GM18511 (cell line): ENCODE results near the gene BTNL8.

Experiments
- ATAC-seq: cut with Tn5 transposase; IDR thresholded peaks from one replicate; pipeline ENCODE4 v1.9.1; 2021; ENCODE audit warnings: mild to moderate bottlenecking, moderate library complexity; ENCODE audit not compliant: unreplicated experiment

BTNL8 gene

DNA sequence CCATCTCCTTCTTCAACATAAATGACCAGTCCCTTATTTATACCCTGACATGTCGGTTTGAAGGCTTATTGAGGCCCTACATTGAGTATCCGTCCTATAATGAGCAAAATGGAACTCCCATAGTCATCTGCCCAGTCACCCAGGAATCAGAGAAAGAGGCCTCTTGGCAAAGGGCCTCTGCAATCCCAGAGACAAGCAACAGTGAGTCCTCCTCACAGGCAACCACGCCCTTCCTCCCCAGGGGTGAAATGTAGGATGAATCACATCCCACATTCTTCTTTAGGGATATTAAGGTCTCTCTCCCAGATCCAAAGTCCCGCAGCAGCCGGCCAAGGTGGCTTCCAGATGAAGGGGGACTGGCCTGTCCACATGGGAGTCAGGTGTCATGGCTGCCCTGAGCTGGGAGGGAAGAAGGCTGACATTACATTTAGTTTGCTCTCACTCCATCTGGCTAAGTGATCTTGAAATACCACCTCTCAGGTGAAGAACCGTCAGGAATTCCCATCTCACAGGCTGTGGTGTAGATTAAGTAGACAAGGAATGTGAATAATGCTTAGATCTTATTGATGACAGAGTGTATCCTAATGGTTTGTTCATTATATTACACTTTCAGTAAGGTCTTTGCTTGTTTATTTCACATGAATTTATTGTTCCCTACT is 51.5 kb downstream of the BTNL8 start:
- ATAC-seq, result no peak

DNA sequence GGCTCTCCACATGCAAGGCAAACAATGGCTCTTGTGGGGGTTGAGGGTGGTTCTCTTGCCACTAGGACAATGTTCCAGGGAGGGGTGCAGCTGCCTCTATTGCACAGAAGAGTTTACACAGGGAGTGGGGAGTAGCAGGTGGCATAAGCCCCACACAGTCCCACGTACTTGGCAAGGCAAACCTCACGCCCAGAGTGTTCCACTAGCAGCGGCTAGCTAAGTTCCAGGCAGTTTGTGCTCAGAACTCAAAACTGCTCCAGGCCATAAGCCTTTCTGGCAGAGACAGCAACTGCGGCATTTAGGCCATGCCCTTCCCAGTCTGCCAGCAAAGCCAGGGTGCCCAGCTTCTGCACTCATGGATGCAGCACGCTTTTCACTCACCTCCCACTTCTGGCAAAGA is 60.7 kb downstream of the BTNL8 start:
- ATAC-seq, result no peak

DNA sequence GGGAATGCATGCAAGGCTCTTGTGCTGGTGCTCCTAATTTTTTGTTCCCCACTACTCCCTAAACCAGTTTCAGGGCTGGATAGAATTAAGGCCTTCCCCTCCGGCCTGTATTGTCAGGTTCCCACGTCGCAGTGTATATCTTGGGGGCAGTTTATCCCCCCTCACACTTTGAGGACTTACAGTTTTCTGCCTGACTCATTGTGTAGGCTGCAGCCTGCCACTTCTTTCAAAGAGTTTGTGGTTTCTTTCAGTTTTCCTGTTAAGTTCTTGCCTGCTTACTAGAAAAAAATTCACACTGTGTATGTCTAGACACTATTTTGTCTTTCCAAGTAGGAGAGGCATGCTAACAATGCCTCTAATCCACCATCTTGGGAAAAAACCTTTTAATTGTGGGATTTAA is 61.2 kb downstream of the BTNL8 start:
- no peak for ATAC-seq

DNA sequence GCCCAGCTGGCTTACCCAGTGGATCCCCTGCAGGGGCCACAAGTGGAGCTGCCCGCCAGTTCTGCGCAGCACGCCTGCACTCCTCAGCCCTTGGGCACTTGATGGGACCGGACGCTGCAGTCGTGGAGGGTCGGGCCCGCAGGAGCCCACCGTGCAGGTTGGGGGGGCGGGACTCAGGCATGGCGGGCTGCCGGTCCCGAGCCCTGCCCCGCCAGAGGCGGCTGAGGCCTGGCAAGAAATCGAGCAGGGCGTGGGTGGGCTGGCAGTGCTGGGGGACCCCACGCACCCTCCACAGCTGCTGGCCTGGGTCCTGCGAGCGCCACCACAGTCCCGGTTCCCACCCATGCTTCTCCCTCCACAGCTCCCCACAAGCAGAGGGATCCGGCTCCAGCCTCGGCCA is 70.4 kb downstream of the BTNL8 start:
- no peak for ATAC-seq

DNA sequence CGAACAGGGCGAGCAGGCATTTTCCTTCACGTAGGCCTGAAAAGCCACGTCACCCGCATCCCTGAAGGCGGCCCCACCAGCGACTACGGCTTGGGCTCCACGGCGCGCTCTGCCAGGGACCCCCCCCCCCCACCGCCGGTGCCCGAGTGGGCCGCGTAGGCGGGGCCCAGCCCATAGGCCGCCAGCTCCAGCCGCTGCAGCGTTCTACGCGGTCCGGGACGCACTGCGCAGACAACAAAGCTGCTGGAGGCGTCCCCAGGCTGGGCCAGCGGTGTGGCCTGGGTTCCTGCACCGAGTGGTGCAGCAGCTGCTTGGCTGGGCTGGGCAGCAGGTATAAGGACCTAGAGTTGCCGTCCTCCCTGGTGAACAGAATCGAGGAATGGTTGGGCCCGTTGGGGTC is 71.4 kb downstream of the BTNL8 start:
- no peak for ATAC-seq

DNA sequence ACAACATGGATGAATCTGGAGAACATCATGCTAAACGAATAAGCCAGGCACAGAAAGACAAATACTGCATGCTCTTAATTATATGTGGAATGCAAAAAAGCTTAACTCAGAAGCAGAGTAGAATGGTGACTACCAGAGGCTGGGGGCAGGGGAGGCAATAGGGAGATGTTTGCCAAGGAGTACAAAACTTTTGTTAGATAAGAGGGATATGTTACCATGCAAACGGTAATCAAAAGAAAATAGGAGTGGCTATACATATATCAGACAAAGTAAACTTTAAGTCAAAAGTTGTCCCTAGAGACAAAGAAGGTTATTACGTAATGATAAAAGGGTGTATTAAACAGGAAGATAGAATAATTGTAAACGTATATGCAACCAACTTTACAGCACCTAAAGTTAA is 71.9 kb downstream of the BTNL8 start:
- ATAC-seq, result no peak

DNA sequence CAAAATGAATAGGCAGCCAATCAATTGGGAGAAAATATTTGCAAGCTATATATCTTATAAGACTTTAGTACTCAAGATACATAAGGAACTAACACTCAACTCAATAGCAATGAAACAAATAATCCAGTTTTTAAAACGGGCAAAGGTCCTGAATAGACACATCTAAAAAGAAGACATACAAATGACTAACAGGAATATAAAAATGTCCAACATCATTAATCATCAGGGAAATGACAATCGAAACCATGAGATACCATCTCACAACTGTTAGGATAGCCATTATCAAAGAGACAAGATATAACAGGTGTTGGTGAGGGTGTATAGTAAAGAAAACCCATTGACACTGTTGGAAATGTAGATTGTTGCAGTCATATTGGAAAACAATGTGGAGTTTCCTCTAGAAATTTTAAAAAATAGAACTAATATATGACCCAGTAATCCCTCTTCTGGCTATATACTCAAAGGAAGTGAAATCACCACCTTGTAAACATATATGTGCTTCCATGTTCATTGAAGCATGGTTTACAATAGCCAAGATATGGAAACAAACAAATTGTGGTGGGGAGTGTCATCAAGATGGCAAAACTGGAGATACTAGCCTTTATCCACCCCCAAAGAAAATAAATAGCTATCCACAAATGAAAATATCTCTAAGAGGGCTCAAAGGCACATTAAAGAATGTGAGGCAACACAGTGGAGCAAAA is 75.8 kb downstream of the BTNL8 start:
- ATAC-seq, result peak; percentile 17

DNA sequence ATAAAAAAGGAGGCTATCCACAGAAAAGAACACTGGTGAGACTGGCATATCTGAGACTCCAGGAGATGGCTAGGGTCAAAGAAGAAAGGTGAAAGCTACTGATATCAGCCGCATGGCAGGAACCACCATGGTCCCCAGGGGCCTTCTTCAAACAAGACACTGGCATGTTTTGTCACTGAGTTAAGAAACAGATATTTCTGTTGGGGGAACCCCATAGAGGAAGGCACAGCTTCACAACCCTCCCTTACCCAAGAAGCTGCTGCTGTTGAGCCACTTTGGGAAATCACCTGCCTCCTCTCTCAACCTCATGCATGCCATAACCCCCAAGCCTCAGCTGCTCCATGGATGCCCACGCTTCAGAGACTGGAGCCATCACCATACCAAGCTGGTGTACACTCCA is 76.4 kb downstream of the BTNL8 start:
- ATAC-seq, result peak; percentile 97

DNA sequence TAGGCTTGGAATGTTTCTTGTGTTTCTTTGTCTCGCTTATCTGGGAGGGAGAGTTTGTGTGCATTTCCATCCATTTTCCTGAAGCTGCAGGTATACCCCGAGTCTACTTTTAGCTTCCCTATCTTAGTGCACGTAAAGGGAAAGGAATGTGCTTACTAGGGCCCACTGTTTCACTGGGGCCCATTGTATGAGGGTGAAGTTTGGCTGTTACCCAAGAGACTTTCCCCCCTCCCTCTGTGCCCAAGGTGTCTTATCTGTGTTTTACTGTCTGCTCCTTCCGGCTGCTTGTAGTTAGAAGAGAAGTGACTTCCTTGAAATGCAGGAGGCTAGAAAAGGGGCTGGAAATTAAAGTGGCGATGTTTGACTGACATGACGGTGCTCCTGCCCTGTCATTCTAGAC is 77.6 kb downstream of the BTNL8 start:
- ATAC-seq, result no peak

DNA sequence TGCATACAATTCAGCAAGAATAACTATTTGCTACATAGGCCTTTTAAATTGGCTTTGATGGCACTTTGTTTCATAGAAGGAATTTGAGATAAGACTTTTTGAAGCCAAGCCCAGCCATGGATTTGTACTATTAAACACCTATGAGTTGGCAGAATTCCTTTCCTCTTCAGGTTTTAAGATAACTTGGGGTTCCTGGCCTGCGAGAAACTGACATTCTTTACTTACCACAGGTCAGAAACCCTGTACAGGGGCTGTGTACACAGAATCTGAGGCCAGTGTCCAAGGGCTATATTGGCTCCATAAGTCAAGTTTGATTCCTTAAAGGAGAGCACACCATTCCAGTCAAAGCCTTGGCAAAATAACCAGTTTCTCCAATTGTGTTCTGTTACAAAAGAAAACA is 78.9 kb downstream of the BTNL8 start:
- ATAC-seq, result no peak

DNA sequence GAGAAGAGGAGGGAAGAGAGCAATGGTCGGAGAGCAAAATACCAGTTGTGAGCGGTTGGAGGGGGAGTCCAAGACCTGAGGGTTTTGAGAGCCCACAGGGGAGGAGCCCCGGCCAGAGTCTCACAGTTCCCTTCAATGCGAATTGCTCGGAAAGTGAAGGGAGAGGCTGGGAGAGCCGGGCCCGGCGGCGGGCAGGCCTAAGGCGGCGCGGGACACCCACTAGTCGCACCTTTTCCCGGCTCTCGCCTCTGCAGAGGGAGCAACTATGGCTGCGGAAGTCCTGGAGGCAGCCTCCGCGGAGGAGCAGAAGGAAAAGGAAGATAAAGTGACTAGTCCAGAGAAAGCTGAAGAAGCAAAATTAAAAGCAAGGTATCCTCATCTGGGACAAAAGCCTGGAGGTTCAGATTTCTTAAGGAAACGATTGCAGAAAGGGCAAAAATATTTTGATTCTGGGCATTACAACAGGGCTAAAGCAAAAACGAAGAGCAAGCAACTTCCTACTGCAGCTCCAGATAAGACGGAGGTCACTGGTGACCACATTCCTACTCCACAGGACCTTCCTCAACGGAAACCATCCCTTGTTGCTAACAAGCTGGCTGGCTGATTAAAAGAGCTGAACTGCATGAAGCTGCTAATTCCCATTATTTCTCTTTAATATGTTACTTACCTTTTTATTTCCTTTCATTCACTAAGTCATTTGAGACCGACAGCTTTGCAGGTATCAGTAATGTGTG is 83.2 kb downstream of the BTNL8 start:
- no peak for ATAC-seq

DNA sequence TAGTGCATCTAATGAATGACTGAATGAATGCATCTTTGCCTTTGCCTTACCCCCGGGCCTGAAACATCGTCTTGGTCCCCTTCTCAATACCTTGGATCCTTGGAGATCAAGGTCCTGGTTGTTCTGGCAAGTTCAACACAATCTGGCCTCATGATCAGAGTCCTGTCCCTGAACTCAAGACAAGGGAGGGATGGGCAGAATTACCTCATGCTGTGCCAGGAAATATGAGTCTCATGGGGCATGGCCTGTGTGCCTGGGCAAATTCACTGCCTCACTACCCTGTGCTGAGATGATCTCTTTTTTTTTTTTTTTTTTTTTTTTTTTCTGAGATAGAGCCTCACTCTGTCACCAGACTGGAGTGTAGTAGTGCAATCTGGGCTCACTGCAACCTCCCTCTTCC is 89.1 kb downstream of the BTNL8 start:
- ATAC-seq, result no peak

DNA sequence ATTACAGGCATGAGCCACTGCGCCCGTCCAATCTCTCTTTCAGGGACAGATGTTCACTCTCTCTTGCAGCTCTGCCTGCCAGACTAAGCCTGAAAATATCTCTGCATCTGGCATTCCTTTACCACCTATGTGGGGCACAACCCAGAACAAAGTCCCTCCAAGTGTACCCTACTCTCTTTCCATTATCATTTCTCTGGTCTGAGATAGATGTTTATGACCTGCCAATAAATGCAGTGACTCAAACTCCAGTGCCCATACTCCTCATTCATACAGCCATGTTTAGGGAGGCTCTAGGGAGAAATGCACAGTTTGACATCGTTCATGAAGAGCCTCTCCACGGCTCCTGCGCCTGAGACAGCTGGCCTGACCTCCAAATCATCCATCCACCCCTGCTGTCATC is 89.6 kb downstream of the BTNL8 start, which contains the start of gene BTNL3:
TSS of gene BTNL3 (plus strand) at position 255 of the 400 bp plus-strand sequence. CDS start 183 bp downstream, outside the sequence.
- no peak for ATAC-seq

DNA sequence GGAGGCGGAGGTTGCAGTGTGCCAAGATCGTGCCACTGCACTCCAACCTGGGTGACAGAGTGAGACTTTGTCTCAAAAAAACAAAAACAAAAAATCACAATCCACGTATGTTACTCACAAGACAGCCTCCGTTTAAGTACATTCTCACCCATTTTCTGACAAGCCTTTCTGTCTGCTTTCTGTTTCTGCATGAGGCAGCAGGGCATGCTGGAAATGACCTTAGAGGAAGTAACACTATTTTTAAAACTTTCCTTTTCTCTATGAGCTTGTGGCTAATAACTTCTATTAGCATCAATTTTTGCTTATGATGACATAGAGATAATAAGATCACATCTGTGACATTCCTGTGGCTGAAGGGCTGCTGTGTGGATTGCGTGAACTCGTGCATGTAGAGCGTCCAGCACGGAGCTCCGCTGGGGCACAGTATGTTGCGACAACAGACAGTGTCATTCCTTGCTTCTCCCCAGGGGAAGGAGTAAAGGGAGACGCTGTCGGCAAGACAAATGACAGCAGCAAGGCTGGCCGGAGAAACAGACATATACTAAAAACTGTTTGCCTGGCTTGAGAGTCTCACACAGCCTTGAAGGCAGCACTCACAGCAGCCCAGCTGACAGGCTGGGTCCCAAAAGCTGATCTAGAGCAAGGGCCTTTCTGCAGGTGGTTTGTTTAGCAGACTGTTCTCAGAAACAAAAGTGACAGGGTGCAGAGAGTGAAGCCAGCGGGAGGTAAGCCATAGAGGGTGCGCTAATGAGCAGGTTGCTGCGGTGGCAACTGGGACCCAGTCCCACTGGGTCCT is 91.3 kb downstream of the BTNL8 start:
- ATAC-seq, result peak; percentile 72

DNA sequence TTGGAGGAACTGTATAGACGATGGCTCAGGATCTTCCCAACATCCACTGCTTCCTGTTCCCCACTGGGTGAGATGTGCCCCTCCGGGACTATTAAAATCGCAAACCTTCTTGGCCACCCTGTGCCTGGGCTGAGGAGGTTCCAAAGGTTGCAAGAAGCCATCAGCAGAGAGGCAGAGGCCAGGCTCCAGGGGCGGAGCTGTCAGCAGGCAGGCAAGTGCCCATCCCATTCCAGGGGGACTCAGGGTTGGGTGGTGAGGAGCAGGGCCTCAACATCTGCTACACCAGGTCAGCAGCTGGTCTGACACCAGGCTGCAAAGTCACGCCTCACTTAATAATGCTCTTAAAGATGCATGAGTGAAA is 91.9 kb downstream of the BTNL8 start:
- ATAC-seq, result no peak
